Activated CD4-positive, alpha-beta memory T cell treated with anti-CD3 and anti-CD28 coated beads, Interleukin-2, amount 10 ng/mL, durations not matched to agents 7 days and 5 days (primary cell): ENCODE measurements around the gene ERC1. TPM values are rescaled to one million over a fixed set of nuclear protein-coding genes. Genes with fewer than 3 reads are reported as not detected.
"Not testable (repeated sequence)": the region's sequence is repeated elsewhere in the genome, so short reads cannot be mapped to it uniquely, and the experiment has no call there.

Source experiments
- CTCF ChIA-PET: fragments of 350-600 bp; sonication (Branson Sonifier 250); formaldehyde crosslinking; loops from one replicate; lab custom pipeline; 2021; ENCODE audit warnings: antibody characterized with exemption, inconsistent platforms; lab: Charles Lee
- POLR2A ChIA-PET: fragments of 350-600 bp; sonication (Branson Sonifier 250); formaldehyde crosslinking; loops from one replicate; lab custom pipeline; 2021; ENCODE audit warnings: antibody characterized with exemption; lab: Charles Lee
- DNase-seq: peaks from one replicate; pipeline ENCODE4 v3.0.0-alpha.2; 2020
- H3K27ac Mint-ChIP-seq: one replicate; pipeline ENCODE4 v1.8.0; 2021; ENCODE audit warnings: mild to moderate bottlenecking, mixed read lengths
- H3K27me3 Mint-ChIP-seq: one replicate; pipeline ENCODE4 v1.8.0; 2021; ENCODE audit warnings: mixed read lengths
- H3K36me3 Mint-ChIP-seq: one replicate; pipeline ENCODE4 v1.8.0; 2021; ENCODE audit warnings: low read depth, mixed read lengths
- H3K4me1 Mint-ChIP-seq: one replicate; pipeline ENCODE4 v1.8.0; 2021; ENCODE audit warnings: mixed read lengths
- H3K4me3 Mint-ChIP-seq: one replicate; pipeline ENCODE4 v1.8.0; 2021; ENCODE audit warnings: mild to moderate bottlenecking, mixed read lengths
- H3K9me3 Mint-ChIP-seq: one replicate; pipeline ENCODE4 v1.8.0; 2021; ENCODE audit warnings: mixed read lengths
- total RNA-seq, 2 experiments: library from RNA; stranded (reverse); gene quantifications; one replicate each; pipeline ENCODE4 v1.2.3, GENCODE V29; 2021

The ERC1 gene
- total RNA-seq, 2 experiments from 2014 or later = 33.5 to 37.9 TPM

DNA sequence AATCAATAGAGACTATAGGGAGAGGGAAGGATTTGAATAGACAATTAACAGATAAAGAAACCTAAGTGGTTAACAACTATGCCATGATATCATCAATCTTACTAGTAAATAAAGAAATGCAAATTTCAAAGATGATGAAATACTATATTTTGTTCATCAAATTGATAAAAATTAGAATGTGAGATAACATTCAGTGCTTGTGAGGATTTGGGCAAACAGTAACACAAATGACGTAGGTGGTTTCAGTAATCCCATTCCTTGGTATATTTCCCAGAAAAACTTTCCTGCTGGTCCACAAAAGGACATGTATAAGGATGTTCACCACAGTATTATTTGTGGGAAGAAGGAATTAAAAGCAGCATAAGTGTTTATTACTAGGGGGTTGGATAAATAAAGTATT lies 136.0 kb downstream of the ERC1 start:
- Mint-ChIP-seq H3K4me3 (no peak overlapping the region), H3K4me1 (peaks cover 29% of the 10 kb centered on the region), H3K27me3 (no peaks in the 10 kb centered on the region), H3K9me3 (no peaks in the 10 kb centered on the region), H3K36me3 (no peaks in the 10 kb centered on the region), H3K27ac (no peak overlapping the region)
- CTCF ChIA-PET = interaction anchor here (0.6 to 1.6 kb wide), 2 partner anchors 9 to 14 kb away, joined by 3 to 10 read pairs; no protein-coding TSS in a partner anchor
- DNase-seq = no peak
- POLR2A ChIA-PET = interaction anchor here (0.6 kb wide), 1 partner anchor 468 kb away, joined by 3 read pairs; the partner anchor contains the start of gene FBXL14

DNA sequence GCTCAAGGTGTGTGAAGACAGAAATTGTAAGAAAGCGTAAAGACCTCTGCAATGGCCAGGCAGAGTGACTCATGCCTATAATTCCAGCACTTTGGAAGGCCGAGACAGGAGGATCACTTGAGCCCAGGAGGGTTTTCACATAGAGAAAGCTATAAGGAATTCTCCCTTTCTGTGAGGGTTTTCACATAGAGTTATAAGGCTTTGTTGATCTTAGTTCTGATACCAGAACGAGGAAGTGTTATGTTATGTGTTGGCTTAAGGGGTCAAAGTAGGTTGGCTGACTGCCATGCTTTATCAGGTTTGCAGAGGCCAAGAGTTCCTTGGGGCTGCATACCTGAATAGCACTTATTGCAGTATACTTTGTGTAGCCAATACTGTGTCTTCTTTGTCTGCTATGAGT lies 139.1 kb downstream of the ERC1 start:
- peaks cover 21% of the 10 kb centered on the region for H3K4me1 Mint-ChIP-seq
- POLR2A ChIA-PET = no interaction called here
- H3K9me3 Mint-ChIP-seq = no peaks in the 10 kb centered on the region

DNA sequence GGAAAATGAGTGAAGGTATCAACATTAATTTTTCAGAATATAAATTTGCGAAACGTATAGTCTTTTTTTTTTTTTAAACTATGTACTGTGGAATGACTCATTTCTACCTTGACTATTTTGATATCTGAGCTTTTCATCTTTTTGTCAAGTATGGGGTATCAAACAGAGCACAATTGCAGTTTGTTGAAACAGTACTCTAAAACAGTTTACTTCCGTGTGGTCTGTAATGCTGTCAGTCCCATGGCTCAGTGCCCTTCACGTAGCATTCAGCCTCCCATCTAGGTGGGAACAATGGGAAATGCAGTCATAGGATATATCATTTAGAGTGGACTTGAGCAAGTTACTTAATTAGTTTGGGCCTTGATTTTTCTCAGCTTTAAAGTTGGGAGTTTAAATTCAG lies 139.5 kb downstream of the ERC1 start:
- CTCF ChIA-PET = interaction anchor here (1.6 kb wide), 1 partner anchor 13 kb away, joined by 10 read pairs; no protein-coding TSS in a partner anchor
- no peak overlapping the region for H3K4me3 Mint-ChIP-seq
- H3K4me1 Mint-ChIP-seq = peaks cover 18% of the 10 kb centered on the region
- no peak for DNase-seq
- POLR2A ChIA-PET = no interaction called here
- no peaks in the 10 kb centered on the region for H3K9me3 Mint-ChIP-seq
- no peaks in the 10 kb centered on the region for H3K27me3 Mint-ChIP-seq
- no peaks in the 10 kb centered on the region for H3K36me3 Mint-ChIP-seq
- no peak overlapping the region for H3K27ac Mint-ChIP-seq

More for the DNA sequence above, 139.1 kb downstream of the ERC1 start:
- H3K36me3 Mint-ChIP-seq = no peaks in the 10 kb centered on the region
- H3K27me3 Mint-ChIP-seq = no peaks in the 10 kb centered on the region
- H3K27ac Mint-ChIP-seq = no peak overlapping the region
- CTCF ChIA-PET = interaction anchor here (1.6 kb wide), 1 partner anchor 12 kb away, joined by 10 read pairs; no protein-coding TSS in a partner anchor
- no peak overlapping the region for H3K4me3 Mint-ChIP-seq
- DNase-seq = no peak

DNA sequence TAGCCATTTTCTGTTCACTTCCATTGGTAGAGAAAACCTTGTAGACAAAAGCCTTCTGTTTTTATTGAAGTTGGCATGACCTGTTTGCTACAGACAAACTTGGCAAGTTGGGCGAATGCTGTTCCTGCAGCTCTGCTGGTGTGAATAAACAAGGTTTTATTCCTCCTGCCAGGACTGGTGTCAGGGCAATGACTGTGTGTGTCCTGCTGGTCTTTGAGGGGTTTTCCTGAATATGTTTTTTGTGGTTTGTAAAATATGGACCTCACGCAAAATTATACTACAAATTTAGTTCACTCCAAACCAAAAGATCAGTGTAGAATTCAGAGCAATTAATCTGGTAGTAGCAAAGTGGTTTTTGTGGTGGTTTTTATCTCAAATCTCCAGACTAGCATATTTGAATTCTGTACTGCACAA lies 140.8 kb downstream of the ERC1 start:
- no peak overlapping the region for H3K4me3 Mint-ChIP-seq
- no peaks in the 10 kb centered on the region for H3K9me3 Mint-ChIP-seq
- no peak overlapping the region for H3K27ac Mint-ChIP-seq
- DNase-seq = no peak
- no peaks in the 10 kb centered on the region for H3K27me3 Mint-ChIP-seq
- ChIA-PET CTCF (no interaction called here), POLR2A (no interaction called here)
- no peaks in the 10 kb centered on the region for H3K36me3 Mint-ChIP-seq
- H3K4me1 Mint-ChIP-seq = peaks cover 11% of the 10 kb centered on the region

DNA sequence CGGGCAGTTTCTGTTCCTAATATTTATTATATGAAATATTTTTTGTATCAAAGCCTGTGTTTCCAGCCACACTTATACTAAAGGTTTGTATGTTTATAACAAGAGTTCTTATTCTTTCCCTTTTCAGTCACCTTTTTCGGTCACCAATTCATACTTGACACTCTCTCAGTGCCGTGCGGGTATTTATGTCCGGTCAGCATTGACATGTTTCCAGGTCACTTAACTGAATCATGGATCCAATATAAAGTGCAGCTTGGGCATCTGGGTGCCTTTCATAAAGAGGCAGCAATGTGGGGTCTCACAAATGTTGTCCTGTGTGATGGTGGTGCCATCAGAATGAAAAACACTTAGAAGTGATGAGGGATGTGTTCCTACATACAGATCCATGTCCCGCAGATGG lies 141.3 kb downstream of the ERC1 start:
- POLR2A ChIA-PET = no interaction called here
- CTCF ChIA-PET = no interaction called here
- no peak for DNase-seq

DNA sequence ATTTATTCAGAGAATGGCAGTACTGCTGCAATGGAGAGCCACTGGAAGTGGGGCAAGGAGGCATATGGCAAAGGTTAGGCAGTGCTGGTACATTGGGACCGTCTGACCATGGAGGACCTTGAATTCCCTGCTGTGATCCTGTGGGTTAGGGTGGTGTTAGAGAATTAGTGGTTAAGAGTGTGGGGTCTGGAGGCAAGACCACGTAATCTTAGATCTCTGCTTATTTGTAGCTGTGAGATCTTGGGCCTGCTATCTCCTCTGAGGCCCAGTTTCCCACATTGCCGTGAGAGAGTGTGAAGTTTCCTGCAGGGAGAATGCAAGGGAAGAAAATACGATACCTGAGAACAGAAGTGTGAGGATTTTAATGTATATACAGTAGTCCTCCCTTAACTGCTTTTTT lies 147.7 kb downstream of the ERC1 start:
- Mint-ChIP-seq H3K27ac (no peak overlapping the region), H3K4me3 (no peak overlapping the region), H3K9me3 (no peaks in the 10 kb centered on the region), H3K4me1 (no peaks in the 10 kb centered on the region), H3K36me3 (no peaks in the 10 kb centered on the region), H3K27me3 (no peaks in the 10 kb centered on the region)
- ChIA-PET POLR2A (no interaction called here), CTCF (interaction anchor here (0.6 kb wide), 1 partner anchor 168 kb away, joined by 3 read pairs; no protein-coding TSS in a partner anchor)
- no peak for DNase-seq

More for the DNA sequence above, 141.3 kb downstream of the ERC1 start:
- Mint-ChIP-seq H3K9me3 (no peaks in the 10 kb centered on the region), H3K36me3 (no peaks in the 10 kb centered on the region), H3K27me3 (no peaks in the 10 kb centered on the region), H3K4me3 (no peak overlapping the region), H3K4me1 (peaks cover 11% of the 10 kb centered on the region), H3K27ac (no peak overlapping the region)

DNA sequence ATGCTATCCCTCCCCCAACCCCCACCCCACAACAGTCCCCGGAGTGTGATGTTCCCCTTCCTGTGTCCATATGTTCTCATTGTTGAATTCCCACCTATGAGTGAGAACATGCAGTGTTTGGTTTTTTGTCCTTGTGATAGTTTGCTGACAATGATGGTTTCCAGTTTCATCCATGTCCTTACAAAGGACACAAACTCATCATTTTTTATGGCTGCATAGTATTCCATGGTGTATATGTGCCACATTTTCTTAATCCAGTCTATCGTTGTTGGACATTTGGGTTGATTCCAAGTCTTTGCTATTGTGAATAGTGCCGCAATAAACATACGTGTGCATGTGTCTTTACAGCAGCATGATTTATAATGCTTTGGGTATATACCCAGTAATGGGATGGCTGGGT lies 155.7 kb downstream of the ERC1 start:
- H3K4me3 Mint-ChIP-seq, H3K36me3 Mint-ChIP-seq, H3K9me3 Mint-ChIP-seq, DNase-seq, POLR2A ChIA-PET, H3K4me1 Mint-ChIP-seq, H3K27me3 Mint-ChIP-seq, CTCF ChIA-PET, H3K27ac Mint-ChIP-seq: not testable (repeated sequence)

DNA sequence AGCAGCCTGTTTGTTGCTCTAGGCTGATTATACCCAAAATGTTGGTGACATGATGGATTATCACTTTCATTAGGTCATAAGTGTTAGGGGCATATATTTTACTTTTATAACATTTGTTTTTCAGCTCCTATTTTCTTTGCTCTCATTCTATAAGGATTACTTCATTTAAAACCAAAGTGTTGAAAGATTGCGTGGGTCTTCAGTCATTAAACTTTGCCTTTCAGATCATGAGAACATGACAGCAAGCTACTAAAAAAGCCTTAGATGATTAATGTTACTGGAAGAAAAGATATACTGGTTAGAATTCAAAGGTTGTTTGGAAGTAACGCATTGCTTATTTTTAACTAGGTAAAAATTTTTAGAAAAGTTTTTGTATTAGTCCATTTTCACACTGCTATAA lies 156.8 kb downstream of the ERC1 start:
- peaks cover 12% of the 10 kb centered on the region for H3K36me3 Mint-ChIP-seq
- CTCF ChIA-PET = no interaction called here
- no peak for DNase-seq
- H3K9me3 Mint-ChIP-seq = no peaks in the 10 kb centered on the region
- POLR2A ChIA-PET = no interaction called here
- H3K27me3 Mint-ChIP-seq = no peaks in the 10 kb centered on the region
- no peak overlapping the region for H3K27ac Mint-ChIP-seq
- no peaks in the 10 kb centered on the region for H3K4me1 Mint-ChIP-seq
- no peak overlapping the region for H3K4me3 Mint-ChIP-seq

DNA sequence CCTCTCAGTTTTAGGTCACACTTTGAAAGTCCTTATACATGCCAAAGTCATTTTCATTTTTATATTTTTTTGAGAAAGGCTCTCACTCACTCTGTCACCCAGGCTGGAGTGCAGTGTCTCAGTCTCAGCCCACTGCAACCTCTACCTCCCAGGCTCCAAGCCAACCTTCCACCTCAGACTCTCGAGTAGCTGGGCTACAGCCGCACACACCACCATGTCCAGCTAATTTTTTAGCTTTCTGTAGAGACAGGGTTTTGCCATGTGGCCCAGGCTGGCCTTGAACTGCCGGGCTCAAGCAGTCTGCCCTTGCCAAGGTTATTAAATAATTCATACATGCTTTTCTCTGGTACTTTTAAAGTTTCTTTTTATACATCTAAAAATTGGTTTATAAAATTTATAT lies 166.0 kb downstream of the ERC1 start:
- no peaks in the 10 kb centered on the region for H3K4me1 Mint-ChIP-seq
- DNase-seq = no peak
- no peaks in the 10 kb centered on the region for H3K27me3 Mint-ChIP-seq

DNA sequence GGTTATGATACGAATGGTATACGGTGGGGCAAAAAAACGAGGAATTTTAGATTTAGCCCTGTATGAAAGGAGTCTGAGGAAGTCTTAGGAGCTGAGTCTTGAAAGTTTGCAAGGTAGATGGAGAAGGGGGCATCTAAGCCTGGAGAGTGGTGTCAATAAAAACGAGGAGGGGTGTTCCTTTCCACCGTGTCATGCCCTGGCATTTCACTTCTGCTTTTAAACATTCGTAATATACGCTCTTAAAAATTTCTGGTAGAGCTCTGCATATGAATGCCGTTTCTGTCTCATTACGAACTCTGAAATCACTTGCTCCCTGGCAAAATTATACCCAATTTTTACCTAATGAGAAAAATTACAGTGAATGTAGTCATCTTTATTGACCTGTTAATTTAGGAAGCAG lies 170.2 kb downstream of the ERC1 start:
- CTCF ChIA-PET = no interaction called here
- H3K4me1 Mint-ChIP-seq = no peaks in the 10 kb centered on the region
- DNase-seq = no peak
- no peaks in the 10 kb centered on the region for H3K27me3 Mint-ChIP-seq
- no peak overlapping the region for H3K27ac Mint-ChIP-seq
- H3K9me3 Mint-ChIP-seq = no peaks in the 10 kb centered on the region
- POLR2A ChIA-PET = no interaction called here
- no peak overlapping the region for H3K4me3 Mint-ChIP-seq
- no peaks in the 10 kb centered on the region for H3K36me3 Mint-ChIP-seq

More for the DNA sequence above, 166.0 kb downstream of the ERC1 start:
- ChIA-PET CTCF (no interaction called here), POLR2A (no interaction called here)
- H3K27ac Mint-ChIP-seq = no peak overlapping the region
- peaks cover 6% of the 10 kb centered on the region for H3K36me3 Mint-ChIP-seq
- H3K4me3 Mint-ChIP-seq = no peak overlapping the region
- no peaks in the 10 kb centered on the region for H3K9me3 Mint-ChIP-seq

DNA sequence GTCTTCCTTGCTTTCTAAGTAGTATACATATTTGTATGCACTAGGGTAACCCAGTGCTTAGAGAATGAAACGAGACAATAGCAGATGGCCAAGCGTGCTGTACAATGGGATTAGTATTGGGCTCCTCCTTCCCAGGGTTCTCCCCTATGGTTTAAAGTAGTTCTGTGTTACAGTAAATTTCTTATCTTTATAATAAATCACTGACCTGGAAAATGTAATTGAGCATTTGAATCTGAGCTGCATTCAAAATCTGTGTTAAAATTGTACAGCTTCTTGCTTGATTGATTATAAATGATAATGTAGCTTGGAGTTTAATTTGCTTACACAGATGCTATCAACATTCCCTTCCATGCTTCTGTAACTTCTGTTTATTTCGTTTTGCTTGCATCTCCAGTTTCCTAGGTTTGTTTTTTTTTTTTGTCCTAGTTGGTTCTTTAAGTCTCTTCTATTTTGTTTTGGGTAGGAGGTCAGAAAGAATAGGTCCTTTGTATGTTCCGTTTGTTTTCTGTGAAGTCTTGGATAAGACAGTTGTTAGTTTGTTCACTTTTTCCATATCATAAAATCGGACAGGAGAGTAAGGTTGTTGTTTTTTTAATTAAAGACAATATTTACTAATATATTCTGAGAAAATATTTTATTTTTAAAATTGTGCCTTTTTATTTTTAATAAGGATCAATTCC lies 171.2 kb downstream of the ERC1 start:
- no peak for DNase-seq
- ChIA-PET CTCF (interaction anchor here (1.0 kb wide), 1 partner anchor 45 kb away, joined by 3 read pairs; no protein-coding TSS in a partner anchor), POLR2A (no interaction called here)
- H3K4me3 Mint-ChIP-seq = no peak overlapping the region
- H3K9me3 Mint-ChIP-seq = no peaks in the 10 kb centered on the region
- no peaks in the 10 kb centered on the region for H3K27me3 Mint-ChIP-seq
- no peak overlapping the region for H3K27ac Mint-ChIP-seq
- H3K36me3 Mint-ChIP-seq = no peaks in the 10 kb centered on the region
- no peaks in the 10 kb centered on the region for H3K4me1 Mint-ChIP-seq

DNA sequence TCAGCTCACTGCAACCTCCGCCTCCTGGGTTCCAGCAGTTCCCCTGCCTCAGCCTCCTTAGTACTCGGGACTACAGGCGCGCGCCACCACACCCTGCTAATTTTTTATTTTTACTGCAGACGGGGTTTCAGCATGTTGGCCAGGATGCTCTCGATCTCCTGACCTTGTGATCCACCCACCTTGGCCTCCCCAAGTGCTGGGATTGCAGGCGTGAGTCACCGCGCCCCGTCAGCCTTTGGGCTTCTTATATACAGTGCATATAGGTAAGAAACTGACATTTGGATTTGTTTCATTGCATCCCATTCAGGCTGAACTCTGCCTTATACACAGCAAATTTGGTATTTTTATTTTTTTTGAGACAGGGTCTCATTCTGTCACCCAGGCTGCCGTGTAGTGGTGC lies 176.8 kb downstream of the ERC1 start:
- Mint-ChIP-seq H3K4me1 (no peaks in the 10 kb centered on the region), H3K9me3 (no peaks in the 10 kb centered on the region), H3K4me3 (no peak overlapping the region), H3K27me3 (no peaks in the 10 kb centered on the region), H3K27ac (no peak overlapping the region), H3K36me3 (no peaks in the 10 kb centered on the region)
- ChIA-PET POLR2A (no interaction called here), CTCF (no interaction called here)
- DNase-seq = no peak

DNA sequence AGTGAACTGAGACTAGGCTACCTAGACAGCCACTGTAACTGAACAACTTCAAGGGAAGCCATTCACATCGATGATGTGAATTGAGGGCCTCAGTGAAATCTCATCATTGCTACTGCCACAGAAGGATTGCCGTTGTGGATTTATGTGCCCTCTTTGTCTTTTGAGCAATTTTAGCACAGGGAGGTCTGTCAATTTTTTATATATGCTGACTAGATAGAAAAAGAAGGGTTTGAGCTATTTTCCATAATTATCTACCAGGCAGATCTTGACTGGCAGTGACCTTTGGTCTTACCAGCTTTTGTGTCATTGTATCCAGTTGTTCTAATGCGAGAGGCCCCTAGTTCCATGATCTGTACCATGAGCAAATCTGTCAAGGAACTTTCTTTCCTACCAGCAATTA lies 179.4 kb downstream of the ERC1 start:
- ChIA-PET POLR2A (no interaction called here), CTCF (interaction anchor here (0.6 kb wide), 1 partner anchor 534 kb away, joined by 3 read pairs; no protein-coding TSS in a partner anchor)
- no peak for DNase-seq
- no peak overlapping the region for H3K27ac Mint-ChIP-seq
- H3K36me3 Mint-ChIP-seq = no peaks in the 10 kb centered on the region
- no peaks in the 10 kb centered on the region for H3K9me3 Mint-ChIP-seq
- H3K27me3 Mint-ChIP-seq = no peaks in the 10 kb centered on the region
- peaks cover 5% of the 10 kb centered on the region for H3K4me1 Mint-ChIP-seq
- no peak overlapping the region for H3K4me3 Mint-ChIP-seq
